GM21529 (cell line): ENCODE measurements around the gene STXBP1.

Experiments used
- ATAC-seq: cut with Tn5 transposase; IDR thresholded peaks from one replicate; pipeline ENCODE4 v1.9.1; 2021; ENCODE audit not compliant: unreplicated experiment

The STXBP1 gene

GRCh38 chr9:127651697-127652610 lies 39.9 kb downstream of the STXBP1 start:
- ATAC-seq = no peak

GRCh38 chr9:127652733-127653132 lies 40.7 kb downstream of the STXBP1 start:
- no peak for ATAC-seq

GRCh38 chr9:127654619-127655018 lies 42.5 kb downstream of the STXBP1 start:
- no peak for ATAC-seq

- no peak for ATAC-seq
Measured at GRCh38 chr9:127658428-127658827, 46.4 kb downstream of the STXBP1 start.

- no peak for ATAC-seq
Measured at GRCh38 chr9:127660886-127661741, 49.0 kb downstream of the STXBP1 start.

- ATAC-seq = no peak
Measured at GRCh38 chr9:127662617-127663016, 50.5 kb downstream of the STXBP1 start.

GRCh38 chr9:127664324-127664677 lies 52.2 kb downstream of the STXBP1 start:
- no peak for ATAC-seq

GRCh38 chr9:127664678-127665507 lies 52.8 kb downstream of the STXBP1 start:
- ATAC-seq = no peak

- ATAC-seq = no peak
Measured at GRCh38 chr9:127667127-127667844, 55.2 kb downstream of the STXBP1 start.

- no peak for ATAC-seq
Measured at GRCh38 chr9:127667906-127668305, 55.8 kb downstream of the STXBP1 start.

GRCh38 chr9:127673234-127673633 lies 61.2 kb downstream of the STXBP1 start:
- no peak for ATAC-seq

GRCh38 chr9:127676638-127677037 lies 64.6 kb downstream of the STXBP1 start:
- no peak for ATAC-seq

GRCh38 chr9:127679506-127679905 lies 67.4 kb downstream of the STXBP1 start:
- ATAC-seq = no peak

GRCh38 chr9:127680226-127680625 lies 68.1 kb downstream of the STXBP1 start:
- no peak for ATAC-seq

GRCh38 chr9:127680846-127681245 lies 68.8 kb downstream of the STXBP1 start:
- ATAC-seq = no peak

- no peak for ATAC-seq
Measured at GRCh38 chr9:127682351-127683136, 70.5 kb downstream of the STXBP1 start.

- no peak for ATAC-seq
Measured at GRCh38 chr9:127683723-127684122, 71.6 kb downstream of the STXBP1 start.

GRCh38 chr9:127684576-127684975 lies 72.5 kb downstream of the STXBP1 start:
- ATAC-seq = no peak
